NT2/D1 (cell line): ENCODE measurements around the gene SORCS1.
A peak's percentile ranks its signal among the peaks of the same experiment; 100 is the strongest.

ENCODE experiments used
- DNase-seq: peaks from one replicate; pipeline ENCODE4 v3.0.0-alpha.2; 2011; ENCODE audit warnings: low read depth, low spot score
- H3K27me3 ChIP-seq: 2 replicates; pipeline ENCODE4 v1.6.0; 2011; ENCODE audit warnings: mild to moderate bottlenecking; ENCODE audit not compliant: insufficient read length, insufficient read depth
- H3K36me3 ChIP-seq: 2 replicates; pipeline ENCODE4 v1.6.1; 2011; ENCODE audit warnings: mild to moderate bottlenecking, low read length, mixed read lengths; ENCODE audit not compliant: insufficient read depth, insufficient read length
- H3K4me1 ChIP-seq: 2 replicates; pipeline ENCODE4 v1.5.1; 2011; ENCODE audit not compliant: insufficient read depth, insufficient read length
- H3K4me3 ChIP-seq: 2 replicates; pipeline ENCODE4 v1.5.1; 2011; ENCODE audit warnings: low read depth; ENCODE audit not compliant: insufficient read length
- H3K9ac ChIP-seq: 2 replicates; pipeline ENCODE4 v1.6.0; 2011; ENCODE audit warnings: low read depth; ENCODE audit not compliant: insufficient read length
- H3K9me3 ChIP-seq: 2 replicates; pipeline ENCODE4 v1.5.1; 2011; ENCODE audit warnings: mild to moderate bottlenecking, low read length; ENCODE audit not compliant: insufficient read depth
- SUZ12 ChIP-seq: IDR thresholded peaks from 2 replicates; pipeline ENCODE4 v1.6.1; 2011; ENCODE audit not compliant: insufficient read length, insufficient read depth; ENCODE audit errors: extremely low read depth
- YY1 ChIP-seq: IDR thresholded peaks from 2 replicates; pipeline ENCODE4 v1.6.1; 2011; ENCODE audit not compliant: insufficient read length, insufficient read depth
- ZNF274 ChIP-seq: IDR thresholded peaks from 2 replicates; pipeline ENCODE4 v1.6.1; 2011; ENCODE audit warnings: mild to moderate bottlenecking, low read depth, low read length

The SORCS1 gene

GRCh38 chr10:107163881-107164861, at the start of gene SORCS1:
SORCS1 (minus strand) TSS chr10:107164706.
- TF ChIP-seq ZNF274 = no peak
- TF ChIP-seq YY1 = no peak
- TF ChIP-seq SUZ12 = no peak
- Histone ChIP-seq H3K4me3 (peak within 1 kb of the TSS; percentile 68), H3K9ac (peak within 1 kb of the TSS; percentile 74), H3K36me3 (no peaks in the 10 kb centered on the region), H3K4me1 (peaks cover 2% of the 10 kb centered on the region), H3K9me3 (no peaks in the 10 kb centered on the region), H3K27me3 (peaks cover 36% of the 10 kb centered on the region)
- no peak for DNase-seq

GRCh38 chr10:107214261-107214660, 49.8 kb upstream of the SORCS1 start:
- Histone ChIP-seq H3K9me3 (no peaks in the 10 kb centered on the region), H3K27me3 (no peaks in the 10 kb centered on the region), H3K36me3 (no peaks in the 10 kb centered on the region), H3K4me3 (no peak overlapping the region), H3K9ac (no peak overlapping the region), H3K4me1 (no peaks in the 10 kb centered on the region)
- no peak for DNase-seq
- no peak for TF ChIP-seq ZNF274
- no peak for TF ChIP-seq YY1
- no peak for TF ChIP-seq SUZ12

DNA sequence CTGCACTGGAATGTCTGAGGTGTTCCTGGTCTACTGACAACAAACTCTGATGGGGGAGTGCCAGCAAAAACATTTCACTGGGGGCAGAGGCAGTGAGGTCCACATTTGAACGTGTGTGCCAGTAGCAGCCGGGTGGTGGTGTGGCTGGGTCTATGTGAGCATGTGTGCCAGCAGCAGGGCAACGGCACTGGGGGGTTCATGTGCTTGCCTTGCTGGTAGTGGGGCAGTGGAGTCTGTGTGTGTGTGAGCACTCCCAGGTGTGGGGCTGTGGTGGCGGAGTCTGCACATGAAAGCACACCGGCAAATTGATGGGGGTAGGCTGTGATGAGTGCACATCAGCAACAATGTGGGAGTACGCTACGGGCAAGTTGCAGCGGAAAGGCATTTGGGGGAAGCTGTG, 49.4 kb upstream of the SORCS1 start:
- no peaks in the 10 kb centered on the region for H3K27me3 ChIP-seq
- H3K9me3 ChIP-seq = no peaks in the 10 kb centered on the region
- H3K9ac ChIP-seq = no peak overlapping the region
- DNase-seq = no peak
- no peak for TF ChIP-seq YY1
- TF ChIP-seq ZNF274 = no peak
- TF ChIP-seq SUZ12 = no peak
- no peaks in the 10 kb centered on the region for H3K4me1 ChIP-seq
- no peaks in the 10 kb centered on the region for H3K36me3 ChIP-seq
- no peak overlapping the region for H3K4me3 ChIP-seq

DNA sequence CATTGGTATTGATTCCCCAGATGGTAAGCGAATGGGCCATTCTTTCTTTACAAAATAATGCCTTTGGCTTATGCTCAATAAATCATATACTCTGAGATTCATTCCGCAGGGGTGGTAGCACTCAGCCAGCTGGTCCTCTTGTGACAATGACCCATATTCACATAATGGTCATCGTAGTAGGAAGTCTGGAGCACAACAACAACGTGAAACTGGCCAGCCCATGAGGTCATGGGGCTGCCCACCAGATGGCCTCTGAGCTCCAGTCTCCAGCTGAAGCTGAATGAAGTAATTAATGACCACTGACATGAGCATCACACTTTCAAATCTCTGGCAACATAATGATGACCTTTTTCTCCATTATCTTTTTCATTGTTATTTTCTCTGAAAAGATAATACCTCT, 42.3 kb upstream of the SORCS1 start:
- H3K36me3 ChIP-seq = no peaks in the 10 kb centered on the region
- no peak for DNase-seq
- H3K9ac ChIP-seq = no peak overlapping the region
- H3K4me3 ChIP-seq = no peak overlapping the region
- H3K27me3 ChIP-seq = no peaks in the 10 kb centered on the region
- H3K4me1 ChIP-seq = no peaks in the 10 kb centered on the region
- TF ChIP-seq ZNF274 (no peak), SUZ12 (no peak), YY1 (no peak)
- no peaks in the 10 kb centered on the region for H3K9me3 ChIP-seq

- Histone ChIP-seq H3K27me3 (peaks cover 12% of the 10 kb centered on the region), H3K9ac (no peak overlapping the region), H3K4me1 (no peaks in the 10 kb centered on the region), H3K9me3 (no peaks in the 10 kb centered on the region), H3K4me3 (no peak overlapping the region), H3K36me3 (no peaks in the 10 kb centered on the region)
- DNase-seq = no peak
- TF ChIP-seq YY1 (no peak), ZNF274 (no peak), SUZ12 (no peak)
Observed at GRCh38 chr10:107169516-107169915, 5.0 kb upstream of the SORCS1 start.

- DNase-seq = no peak
- no peak for TF ChIP-seq ZNF274
- TF ChIP-seq SUZ12 = no peak
- no peak for TF ChIP-seq YY1
- H3K4me1 ChIP-seq = no peaks in the 10 kb centered on the region
- peaks cover 19% of the 10 kb centered on the region for H3K27me3 ChIP-seq
- H3K36me3 ChIP-seq = no peaks in the 10 kb centered on the region
- H3K9me3 ChIP-seq = no peaks in the 10 kb centered on the region
- no peak overlapping the region for H3K9ac ChIP-seq
- no peak overlapping the region for H3K4me3 ChIP-seq
Observed at GRCh38 chr10:107168738-107169137, 4.2 kb upstream of the SORCS1 start.

- TF ChIP-seq YY1 (no peak), SUZ12 (no peak), ZNF274 (no peak)
Observed at GRCh38 chr10:107166403-107166802, 1.9 kb upstream of the SORCS1 start.

More at GRCh38 chr10:107166403-107166802, 1.9 kb upstream of the SORCS1 start:
- DNase-seq = no peak
- no peak overlapping the region for H3K9ac ChIP-seq
- H3K36me3 ChIP-seq = no peaks in the 10 kb centered on the region
- H3K9me3 ChIP-seq = no peaks in the 10 kb centered on the region
- H3K4me1 ChIP-seq = peaks cover 2% of the 10 kb centered on the region
- no peak overlapping the region for H3K4me3 ChIP-seq
- H3K27me3 ChIP-seq = peaks cover 36% of the 10 kb centered on the region
